Breast epithelium (tissue), 4 donors: Measurements from ENCODE around the gene CKB. TPM values are rescaled to one million over a fixed set of nuclear protein-coding genes. Genes with fewer than 3 reads are reported as not detected.

Source experiments
- DNase-seq, 2 donors: peaks; one replicate each; pipeline ENCODE4 v3.0.0-alpha.2; 2019; ENCODE audit warnings: low spot score in 2 of 2
- H3K27ac ChIP-seq, 2 donors: fragments of 200-600 bp; sonication (generic) in 1 of 2; one replicate each; pipeline ENCODE4 v1.5.1; 2016 to 2019; ENCODE audit warnings: mild to moderate bottlenecking in 1 of 2
- H3K27me3 ChIP-seq, 2 donors: fragments of 200-600 bp; sonication (generic) in 1 of 2; one replicate each; pipeline versions ENCODE4 v1.5.1 to v1.6.0; 2017 to 2019; ENCODE audit warnings: control low read depth in 1 of 2, mild to moderate bottlenecking in 1 of 2
- H3K36me3 ChIP-seq: fragments of 200-600 bp; one replicate; pipeline ENCODE4 v1.5.1; 2019
- H3K4me1 ChIP-seq, 2 donors: fragments of 200-600 bp; sonication (generic); one replicate each; pipeline ENCODE4 v1.5.1; 2016 to 2019; ENCODE audit warnings: control low read depth in 1 of 2
- H3K4me3 ChIP-seq, 3 donors: fragments of 200-600 bp; sonication (generic); 1 replicate in 2 of 3; 2 replicates in 1 of 3; pipeline ENCODE4 v1.5.1; 2016 to 2019; ENCODE audit warnings: mild to moderate bottlenecking in 3 of 3, moderate library complexity in 2 of 3
- H3K9me3 ChIP-seq, 2 donors: fragments of 200-600 bp; sonication (generic) in 1 of 2; one replicate each; pipeline ENCODE4 v1.5.1; 2016 to 2019; ENCODE audit warnings: control low read depth in 1 of 2
- CTCF ChIP-seq, 3 donors: fragments of 450-650 bp; IDR thresholded peaks; one replicate each; pipeline ENCODE4 v1.5.1; 2016 to 2017; ENCODE audit warnings: antibody characterized with exemption in 3 of 3, mild to moderate bottlenecking in 3 of 3, moderate library complexity in 3 of 3
- POLR2A ChIP-seq: fragments of 450-650 bp; IDR thresholded peaks from one replicate; pipeline ENCODE4 v1.6.1; 2016; ENCODE audit warnings: antibody characterized with exemption, mild to moderate bottlenecking, moderate library complexity
- POLR2AphosphoS5 ChIP-seq, 3 donors: sonication (generic); formaldehyde crosslinking; IDR thresholded peaks; one replicate each; pipeline ENCODE4 v1.6.1; 2017; ENCODE audit warnings: antibody characterized with exemption in 3 of 3
- intact Hi-C: fragments of 100-400 bp; cut with DNase I; formaldehyde crosslinking; loops from one replicate; pipeline ENCODE4 v1.15.1; 2023; ENCODE audit warnings: low total_unique reads
- total RNA-seq, 3 donors: library from RNA; depleted of rRNA; stranded (reverse); fragments of >200 nt; gene quantifications; one replicate each; pipeline ENCODE4 v1.1.0, GENCODE V29; 2016

CKB gene
- total RNA-seq, 3 donors from 2014 or later, result 61.6 to 305 (median 83.2) TPM

GRCh38 chr14:103499709-103500108 lies 22.9 kb downstream of the CKB start:
- intact Hi-C loops, result loop anchor here (5.0 kb wide), 1 partner anchor 658 kb away; no protein-coding TSS in a partner anchor
- H3K27me3 ChIP-seq, result no peaks in the 10 kb centered on the region
- no peak for DNase-seq
- H3K36me3 ChIP-seq, result no peaks in the 10 kb centered on the region
- H3K4me3 ChIP-seq, result no peak overlapping the region
- TF ChIP-seq POLR2AphosphoS5 (IDR thresholded peaks at IDR 0.05) (no peak), CTCF (IDR thresholded peaks at IDR 0.05) (no peak), POLR2A (no peak)
- no peaks in the 10 kb centered on the region for H3K4me1 ChIP-seq
- no peaks in the 10 kb centered on the region for H3K9me3 ChIP-seq
- no peak overlapping the region for H3K27ac ChIP-seq

- no peaks in the 10 kb centered on the region for H3K4me1 ChIP-seq
- H3K27ac ChIP-seq, result no peak overlapping the region
- TF ChIP-seq POLR2A, result no peak
- TF ChIP-seq CTCF (IDR thresholded peaks at IDR 0.05), result no peak
- no peak for TF ChIP-seq POLR2AphosphoS5 (IDR thresholded peaks at IDR 0.05)
- no peak for DNase-seq
- H3K36me3 ChIP-seq, result no peaks in the 10 kb centered on the region
- intact Hi-C loops, result no loop called here
- no peak overlapping the region for H3K4me3 ChIP-seq
- no peaks in the 10 kb centered on the region for H3K27me3 ChIP-seq
- no peaks in the 10 kb centered on the region for H3K9me3 ChIP-seq
Measured at GRCh38 chr14:103496776-103497175, 25.9 kb downstream of the CKB start.

GRCh38 chr14:103495854-103496253 lies 26.8 kb downstream of the CKB start:
- Histone ChIP-seq H3K4me1 (no peaks in the 10 kb centered on the region), H3K4me3 (no peak overlapping the region), H3K27me3 (no peaks in the 10 kb centered on the region), H3K27ac (no peak overlapping the region), H3K9me3 (no peaks in the 10 kb centered on the region), H3K36me3 (no peaks in the 10 kb centered on the region)
- intact Hi-C loops, result no loop called here
- TF ChIP-seq POLR2AphosphoS5 (IDR thresholded peaks at IDR 0.05), result no peak
- TF ChIP-seq CTCF (IDR thresholded peaks at IDR 0.05), result no peak
- no peak for TF ChIP-seq POLR2A
- DNase-seq, result no peak

GRCh38 chr14:103492156-103492925 lies 30.3 kb downstream of the CKB start:
- Histone ChIP-seq H3K4me1 (no peaks in the 10 kb centered on the region), H3K36me3 (no peaks in the 10 kb centered on the region), H3K9me3 (no peaks in the 10 kb centered on the region), H3K4me3 (no peak overlapping the region), H3K27me3 (no peaks in the 10 kb centered on the region), H3K27ac (peak overlapping the region in 1 of 2 donors; percentile 23)
- no peak for TF ChIP-seq POLR2A
- intact Hi-C loops, result no loop called here
- no peak for DNase-seq

GRCh38 chr14:103491691-103492090 lies 30.9 kb downstream of the CKB start:
- no peaks in the 10 kb centered on the region for H3K9me3 ChIP-seq
- H3K4me3 ChIP-seq, result no peak overlapping the region
- intact Hi-C loops, result no loop called here
- H3K4me1 ChIP-seq, result no peaks in the 10 kb centered on the region
- no peak for TF ChIP-seq CTCF (IDR thresholded peaks at IDR 0.05)
- TF ChIP-seq POLR2AphosphoS5 (IDR thresholded peaks at IDR 0.05), result no peak
- no peak for TF ChIP-seq POLR2A
- DNase-seq, result no peak
- H3K36me3 ChIP-seq, result no peaks in the 10 kb centered on the region
- no peak overlapping the region for H3K27ac ChIP-seq
- no peaks in the 10 kb centered on the region for H3K27me3 ChIP-seq
